Nephron (organoid): ENCODE results near the gene NOP10.
A peak's percentile ranks its signal among the peaks of the same experiment; 100 is the strongest.

Experiments
- H3K27ac Mint-ChIP-seq, 3 experiments: 2 replicates each; pipeline ENCODE4 v1.8.0; 2020; ENCODE audit warnings: mixed read lengths in 3 of 3, mild to moderate bottlenecking in 2 of 3, moderate library complexity in 1 of 3
- H3K27me3 Mint-ChIP-seq: 2 replicates; pipeline ENCODE4 v1.8.0; 2021; ENCODE audit warnings: low read depth, mild to moderate bottlenecking, moderate library complexity, mixed read lengths
- H3K36me3 Mint-ChIP-seq: 2 replicates; pipeline ENCODE4 v1.8.0; 2020; ENCODE audit warnings: low read depth, mixed read lengths
- H3K4me1 Mint-ChIP-seq: 2 replicates; pipeline ENCODE4 v1.8.0; 2020; ENCODE audit warnings: mixed read lengths
- H3K4me3 Mint-ChIP-seq, 3 experiments: 2 replicates each; pipeline ENCODE4 v1.8.0; 2020; ENCODE audit warnings: mild to moderate bottlenecking in 3 of 3, mixed read lengths in 3 of 3, moderate library complexity in 2 of 3
- H3K9me3 Mint-ChIP-seq: 2 replicates; pipeline ENCODE4 v1.8.0; 2020; ENCODE audit warnings: mixed read lengths
- TF ChIP-seq, protein P1 (sequence below), 3 experiments: fragments of 200-600 bp; sonication (generic); IDR thresholded peaks; one replicate each; pipeline ENCODE4 v1.5.0; 2021; ENCODE audit warnings: antibody characterized with exemption in 3 of 3; ENCODE audit not compliant: unreplicated experiment in 3 of 3

NOP10 gene

DNA sequence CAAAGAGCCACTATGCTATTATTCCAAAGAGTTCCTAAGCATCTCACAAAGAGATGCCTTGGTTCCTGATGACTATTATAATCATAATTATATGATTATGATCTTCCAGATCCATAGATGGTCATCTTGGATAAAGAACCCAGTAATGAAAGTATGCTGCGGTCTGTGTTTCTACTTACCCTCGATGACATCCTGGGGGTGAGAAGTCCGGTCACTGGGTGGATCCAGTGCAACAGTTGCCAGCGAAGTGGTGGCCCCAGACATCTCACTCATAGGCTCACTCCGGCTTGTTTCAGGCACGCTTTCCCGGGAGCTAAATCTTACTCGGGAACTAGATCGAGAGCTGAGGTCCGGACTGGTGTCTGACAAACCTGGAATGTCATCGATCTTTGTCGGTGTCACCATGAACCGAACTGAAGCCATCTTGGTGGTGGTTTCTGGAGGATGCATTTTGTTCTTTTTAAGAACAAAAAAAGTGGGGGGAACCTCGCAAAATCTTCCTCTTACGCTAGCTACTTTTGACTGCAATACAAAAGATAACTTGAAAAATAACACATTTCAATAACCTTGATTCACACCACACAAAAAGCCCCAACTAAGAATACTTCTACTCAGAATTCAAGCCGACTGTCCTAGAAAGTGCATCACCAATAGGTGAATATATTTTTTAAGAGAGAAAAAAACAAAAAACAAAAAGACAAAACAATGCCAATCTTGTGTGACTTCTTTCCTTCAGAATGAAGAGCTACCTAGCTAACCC lies 6.5 kb downstream of the NOP10 start:
- H3K4me3 Mint-ChIP-seq = peak overlapping the region; percentile 89 to 97 (median 96)

DNA sequence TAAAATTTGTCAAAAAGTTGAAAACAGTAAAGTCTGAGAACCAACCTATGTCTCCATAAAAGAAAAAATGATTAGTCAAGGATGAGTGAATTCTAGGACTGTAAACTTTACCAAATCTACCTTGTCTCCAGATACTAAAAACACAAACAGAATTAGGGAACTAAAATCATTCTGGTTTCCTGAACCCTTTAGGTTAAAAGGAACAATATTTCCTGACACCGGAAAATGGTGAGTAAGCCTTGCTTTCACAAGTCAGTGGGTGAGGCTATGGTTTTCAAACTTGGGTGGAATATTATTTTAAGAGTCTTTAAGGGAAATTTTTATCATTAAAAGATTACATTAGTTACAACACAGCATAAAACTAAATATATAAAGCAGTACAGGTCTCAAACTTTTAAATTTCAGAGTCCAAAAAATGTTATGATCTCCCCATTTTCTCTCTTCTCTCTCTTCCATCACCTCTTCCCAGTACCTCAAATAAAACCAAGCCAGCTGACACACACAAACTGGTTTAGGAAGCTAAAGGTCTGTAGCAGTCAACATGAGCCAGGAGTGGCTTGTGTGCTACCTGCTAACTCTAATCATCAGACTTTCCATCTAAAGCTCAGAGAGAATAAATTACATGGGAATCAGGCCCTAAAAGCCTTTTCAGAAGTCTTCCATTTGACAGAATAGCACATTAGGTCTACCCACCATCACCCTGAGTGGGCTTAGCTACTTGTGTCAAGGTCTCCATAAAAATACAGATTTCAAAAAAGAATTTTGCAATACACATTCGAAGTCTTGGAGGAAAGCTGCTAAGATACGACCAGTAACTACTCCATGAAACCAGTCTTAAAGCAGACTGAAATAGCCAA lies 7.5 kb downstream of the NOP10 start:
- Mint-ChIP-seq H3K36me3 (peaks cover 5% of the 10 kb centered on the region), H3K27me3 (peaks cover 4% of the 10 kb centered on the region), H3K9me3 (no peaks in the 10 kb centered on the region), H3K4me3 (peak overlapping the region in 2 of 3 experiments; percentile 5 to 43), H3K4me1 (peaks cover 25% of the 10 kb centered on the region), H3K27ac (no peak overlapping the region)
- TF ChIP-seq, protein P1, sequence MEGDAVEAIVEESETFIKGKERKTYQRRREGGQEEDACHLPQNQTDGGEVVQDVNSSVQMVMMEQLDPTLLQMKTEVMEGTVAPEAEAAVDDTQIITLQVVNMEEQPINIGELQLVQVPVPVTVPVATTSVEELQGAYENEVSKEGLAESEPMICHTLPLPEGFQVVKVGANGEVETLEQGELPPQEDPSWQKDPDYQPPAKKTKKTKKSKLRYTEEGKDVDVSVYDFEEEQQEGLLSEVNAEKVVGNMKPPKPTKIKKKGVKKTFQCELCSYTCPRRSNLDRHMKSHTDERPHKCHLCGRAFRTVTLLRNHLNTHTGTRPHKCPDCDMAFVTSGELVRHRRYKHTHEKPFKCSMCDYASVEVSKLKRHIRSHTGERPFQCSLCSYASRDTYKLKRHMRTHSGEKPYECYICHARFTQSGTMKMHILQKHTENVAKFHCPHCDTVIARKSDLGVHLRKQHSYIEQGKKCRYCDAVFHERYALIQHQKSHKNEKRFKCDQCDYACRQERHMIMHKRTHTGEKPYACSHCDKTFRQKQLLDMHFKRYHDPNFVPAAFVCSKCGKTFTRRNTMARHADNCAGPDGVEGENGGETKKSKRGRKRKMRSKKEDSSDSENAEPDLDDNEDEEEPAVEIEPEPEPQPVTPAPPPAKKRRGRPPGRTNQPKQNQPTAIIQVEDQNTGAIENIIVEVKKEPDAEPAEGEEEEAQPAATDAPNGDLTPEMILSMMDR (IDR thresholded peaks at IDR 0.05; ENCODE audit: unreplicated experiment in 3 of 3) = no peak

More for the DNA sequence above, 6.5 kb downstream of the NOP10 start:
- peak overlapping the region; percentile 29 to 59 (median 40) for H3K27ac Mint-ChIP-seq
- no peaks in the 10 kb centered on the region for H3K9me3 Mint-ChIP-seq
- TF ChIP-seq, protein P1 (IDR thresholded peaks at IDR 0.05; ENCODE audit: unreplicated experiment in 3 of 3) = no peak
- peaks cover 10% of the 10 kb centered on the region for H3K36me3 Mint-ChIP-seq
- H3K27me3 Mint-ChIP-seq = peaks cover 4% of the 10 kb centered on the region
- H3K4me1 Mint-ChIP-seq = peaks cover 28% of the 10 kb centered on the region

DNA sequence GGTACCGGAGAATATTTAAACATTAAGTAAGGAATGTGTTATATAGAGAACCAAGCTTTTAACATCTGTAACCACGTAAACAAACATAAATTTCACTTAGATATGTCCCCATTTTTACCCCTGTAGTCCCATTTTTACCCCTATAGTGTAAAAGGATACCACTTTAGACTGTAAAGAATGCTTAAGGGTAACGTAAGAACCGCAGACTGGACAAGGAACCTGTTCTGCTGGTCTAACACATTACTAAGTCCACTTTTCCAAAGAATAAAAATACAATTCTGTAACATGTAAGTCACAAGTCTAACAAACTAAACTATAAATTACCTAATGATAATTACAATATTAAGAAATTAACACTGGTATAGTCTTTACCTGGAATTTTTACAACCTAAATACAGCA lies 8.3 kb downstream of the NOP10 start:
- Mint-ChIP-seq H3K4me1 (peaks cover 25% of the 10 kb centered on the region), H3K36me3 (no peaks in the 10 kb centered on the region), H3K9me3 (no peaks in the 10 kb centered on the region), H3K4me3 (peak overlapping the region in 1 of 3 experiments; percentile 5), H3K27me3 (peaks cover 4% of the 10 kb centered on the region), H3K27ac (no peak overlapping the region)
- TF ChIP-seq, protein P1 (IDR thresholded peaks at IDR 0.05; ENCODE audit: unreplicated experiment in 3 of 3) = no peak

DNA sequence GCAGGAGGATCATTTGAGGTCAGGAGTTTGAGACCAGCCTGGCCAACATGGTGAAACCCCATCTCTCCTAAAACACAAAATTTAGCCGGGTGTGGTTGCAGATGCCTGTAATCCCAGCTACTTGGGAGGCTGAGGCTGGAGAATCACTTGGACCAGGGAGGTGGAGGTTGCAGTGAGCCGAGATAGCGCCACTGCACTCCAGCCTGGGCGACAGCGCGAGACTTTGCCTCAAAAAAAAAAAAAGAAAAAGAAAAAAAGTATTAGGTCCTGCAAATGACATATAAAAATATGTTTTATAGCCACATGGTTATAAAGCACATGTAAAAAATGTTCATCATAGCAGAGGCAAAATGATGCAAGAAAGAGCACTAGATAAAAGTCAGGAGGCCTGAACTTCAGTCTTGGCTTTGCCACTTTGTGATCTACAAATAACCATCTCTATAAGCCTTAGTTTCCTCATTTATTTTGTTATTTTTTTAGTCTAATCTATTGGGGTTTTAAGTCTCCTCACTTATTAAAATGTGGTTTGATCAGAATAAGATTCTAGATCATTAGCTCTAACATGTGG lies 10.3 kb downstream of the NOP10 start:
- Mint-ChIP-seq H3K27me3 (peaks cover 4% of the 10 kb centered on the region), H3K27ac (no peak overlapping the region), H3K4me1 (peaks cover 25% of the 10 kb centered on the region), H3K9me3 (no peaks in the 10 kb centered on the region), H3K4me3 (no peak overlapping the region), H3K36me3 (no peaks in the 10 kb centered on the region)
- TF ChIP-seq, protein P1 (IDR thresholded peaks at IDR 0.05; ENCODE audit: unreplicated experiment in 3 of 3) = no peak

DNA sequence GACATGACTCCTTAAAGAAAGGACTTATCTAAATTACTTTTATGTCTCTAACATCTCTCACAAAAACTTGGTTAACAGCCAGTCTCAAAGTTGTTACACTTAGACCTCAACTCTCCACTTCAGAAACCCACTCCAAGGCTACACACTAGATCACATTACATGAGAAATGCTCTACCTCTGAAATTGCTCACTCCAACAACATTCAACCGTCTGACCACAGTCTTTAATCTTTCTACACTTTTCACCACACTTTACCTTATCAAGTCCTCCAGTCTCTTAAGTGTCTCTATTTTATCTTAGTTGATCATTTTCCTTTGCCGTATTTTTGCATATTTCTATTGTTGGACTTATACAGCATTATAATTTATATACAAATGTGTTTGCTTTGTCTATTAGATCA lies 11.1 kb downstream of the NOP10 start:
- no peak overlapping the region for H3K4me3 Mint-ChIP-seq
- H3K4me1 Mint-ChIP-seq = peaks cover 21% of the 10 kb centered on the region
- H3K9me3 Mint-ChIP-seq = no peaks in the 10 kb centered on the region
- TF ChIP-seq, protein P1 (IDR thresholded peaks at IDR 0.05; ENCODE audit: unreplicated experiment in 3 of 3) = no peak
- peaks cover 3% of the 10 kb centered on the region for H3K27me3 Mint-ChIP-seq
- no peaks in the 10 kb centered on the region for H3K36me3 Mint-ChIP-seq
- no peak overlapping the region for H3K27ac Mint-ChIP-seq
